Smooth muscle cell (in vitro differentiated cells): ENCODE measurements around the gene REELD1. TPM values are rescaled to one million over a fixed set of nuclear protein-coding genes. Genes with fewer than 3 reads are reported as not detected.

Experiments
- DNase-seq: peaks from one replicate; lab custom pipeline; 2025; ENCODE audit not compliant: unreplicated experiment; lab: John Stamatoyannopoulos, UW
- H2AFZ ChIP-seq: fragments of 200-600 bp; sonication (generic); 2 replicates; pipeline ENCODE4 v1.6.0; 2016; ENCODE audit warnings: antibody characterized with exemption, low read depth, mild to moderate bottlenecking
- H3F3A ChIP-seq: fragments of 200-600 bp; sonication (generic); 2 replicates; pipeline ENCODE4 v1.6.0; 2017; ENCODE audit warnings: antibody characterized with exemption, low read depth
- H3K27ac ChIP-seq: fragments of 200-600 bp; sonication (generic); 2 replicates; pipeline ENCODE4 v1.5.1; 2016; ENCODE audit warnings: low read depth, mild to moderate bottlenecking
- H3K27me3 ChIP-seq: fragments of 200-600 bp; sonication (generic); 2 replicates; pipeline ENCODE4 v1.6.1; 2016; ENCODE audit warnings: low read depth, mild to moderate bottlenecking
- H3K36me3 ChIP-seq: fragments of 200-600 bp; sonication (generic); 2 replicates; pipeline ENCODE4 v1.5.1; 2016; ENCODE audit warnings: low read depth
- H3K4me1 ChIP-seq: fragments of 200-600 bp; sonication (generic); 2 replicates; pipeline ENCODE4 v1.5.1; 2016; ENCODE audit warnings: low read depth
- H3K4me2 ChIP-seq: fragments of 200-600 bp; sonication (generic); 2 replicates; pipeline ENCODE4 v1.6.0; 2016; ENCODE audit warnings: mild to moderate bottlenecking
- H3K4me3 ChIP-seq: fragments of 200-600 bp; sonication (generic); 2 replicates; pipeline ENCODE4 v1.5.1; 2016; ENCODE audit warnings: mild to moderate bottlenecking
- H3K79me2 ChIP-seq: fragments of 200-600 bp; sonication (generic); 2 replicates; pipeline ENCODE4 v1.6.0; 2016; ENCODE audit warnings: low read depth, mild to moderate bottlenecking
- H3K9ac ChIP-seq: fragments of 200-600 bp; sonication (generic); 2 replicates; pipeline ENCODE4 v1.6.0; 2016; ENCODE audit warnings: low read depth
- H3K9me3 ChIP-seq: fragments of 200-600 bp; sonication (generic); replicated peaks from 2 replicates; pipeline ENCODE4 v1.5.1; 2016; ENCODE audit warnings: low read depth
- H4K20me1 ChIP-seq: fragments of 200-600 bp; sonication (generic); 2 replicates; pipeline ENCODE4 v1.6.0; 2016; ENCODE audit warnings: low read depth
- WGBS: methylation state at CpG from one replicate; pipeline ENCODE4 v1.1.7; 2016; ENCODE audit warnings: low lambda C conversion rate; 5-methylcytosine and 5-hydroxymethylcytosine counted together
- polyA plus RNA-seq: library from polyadenylated mRNA; unstranded; fragments of >200 nt; fragmentation: Nextera tagmentation; extraction: Ambion mirVana; gene quantifications from 2 replicates; pipeline ENCODE4 v1.2.1, GENCODE V29; 2016
- total RNA-seq: library from RNA; depleted of rRNA; stranded (reverse); fragments of >200 nt; gene quantifications from 2 replicates; pipeline ENCODE4 v1.2.3, GENCODE V29; 2014
- TF ChIP-seq, protein P1 (sequence below): fragments of 200-600 bp; sonication (generic); IDR thresholded peaks from 2 replicates; pipeline ENCODE4 v1.5.1; 2017; ENCODE audit warnings: borderline replicate concordance, mild to moderate bottlenecking, antibody characterized with exemption; ENCODE audit not compliant: insufficient read depth, poor library complexity, severe bottlenecking

REELD1 gene
- total and polyA plus RNA-seq, 2 experiments from 2014 or later, result not detected

DNA sequence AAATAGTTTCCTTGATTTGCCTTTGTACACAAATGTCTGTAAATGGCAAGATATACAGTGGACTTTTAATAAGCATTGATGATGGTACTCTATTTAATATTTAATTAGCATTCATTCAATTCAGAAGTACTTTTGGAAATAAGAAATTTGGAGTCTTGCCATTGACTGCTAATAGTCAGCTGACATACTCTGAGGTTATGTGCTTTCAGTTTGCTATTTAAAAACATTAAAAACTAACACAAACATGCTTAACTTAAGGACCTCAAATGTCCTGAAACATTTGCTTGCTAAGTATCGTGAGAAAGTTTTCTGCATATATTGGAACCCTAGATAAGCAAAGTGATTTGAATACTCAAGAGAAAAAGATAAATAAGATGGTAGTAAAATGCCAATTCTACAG is 64.6 kb downstream of the REELD1 start:
- Histone ChIP-seq H3F3A (no peaks in the 10 kb centered on the region), H3K27ac (no peak overlapping the region), H3K79me2 (no peaks in the 10 kb centered on the region), H2AFZ (no peak overlapping the region), H3K4me2 (no peak overlapping the region), H4K20me1 (no peaks in the 10 kb centered on the region), H3K27me3 (no peaks in the 10 kb centered on the region), H3K9ac (no peak overlapping the region), H3K36me3 (no peaks in the 10 kb centered on the region), H3K9me3 (no peaks in the 10 kb centered on the region), H3K4me3 (no peak overlapping the region), H3K4me1 (no peaks in the 10 kb centered on the region)
- DNase-seq, result no peak
- TF ChIP-seq, protein P1, sequence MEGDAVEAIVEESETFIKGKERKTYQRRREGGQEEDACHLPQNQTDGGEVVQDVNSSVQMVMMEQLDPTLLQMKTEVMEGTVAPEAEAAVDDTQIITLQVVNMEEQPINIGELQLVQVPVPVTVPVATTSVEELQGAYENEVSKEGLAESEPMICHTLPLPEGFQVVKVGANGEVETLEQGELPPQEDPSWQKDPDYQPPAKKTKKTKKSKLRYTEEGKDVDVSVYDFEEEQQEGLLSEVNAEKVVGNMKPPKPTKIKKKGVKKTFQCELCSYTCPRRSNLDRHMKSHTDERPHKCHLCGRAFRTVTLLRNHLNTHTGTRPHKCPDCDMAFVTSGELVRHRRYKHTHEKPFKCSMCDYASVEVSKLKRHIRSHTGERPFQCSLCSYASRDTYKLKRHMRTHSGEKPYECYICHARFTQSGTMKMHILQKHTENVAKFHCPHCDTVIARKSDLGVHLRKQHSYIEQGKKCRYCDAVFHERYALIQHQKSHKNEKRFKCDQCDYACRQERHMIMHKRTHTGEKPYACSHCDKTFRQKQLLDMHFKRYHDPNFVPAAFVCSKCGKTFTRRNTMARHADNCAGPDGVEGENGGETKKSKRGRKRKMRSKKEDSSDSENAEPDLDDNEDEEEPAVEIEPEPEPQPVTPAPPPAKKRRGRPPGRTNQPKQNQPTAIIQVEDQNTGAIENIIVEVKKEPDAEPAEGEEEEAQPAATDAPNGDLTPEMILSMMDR, result no peak
- 84% methylated on average over 1 of the region's 1 CpG for WGBS

Other genes starting within 250 kb of the REELD1 start
- 58.5 and 82.6 TPM in 2 replicates for gene LSM6, start 38.8 kb upstream of the REELD1 start, total RNA-seq
- gene LSM6, start 38.8 kb upstream of the REELD1 start, polyA plus RNA-seq, result 36.9 and 37.4 TPM in 2 replicates